ENCODE measurements around the gene LAD1. TPM values are rescaled to one million over a fixed set of nuclear protein-coding genes. Genes with fewer than 3 reads are reported as not detected.

LAD1 gene
- total RNA-seq, 1 experiment from 2014 or later = 0.10 TPM

- TF ChIP-seq, protein P1, sequence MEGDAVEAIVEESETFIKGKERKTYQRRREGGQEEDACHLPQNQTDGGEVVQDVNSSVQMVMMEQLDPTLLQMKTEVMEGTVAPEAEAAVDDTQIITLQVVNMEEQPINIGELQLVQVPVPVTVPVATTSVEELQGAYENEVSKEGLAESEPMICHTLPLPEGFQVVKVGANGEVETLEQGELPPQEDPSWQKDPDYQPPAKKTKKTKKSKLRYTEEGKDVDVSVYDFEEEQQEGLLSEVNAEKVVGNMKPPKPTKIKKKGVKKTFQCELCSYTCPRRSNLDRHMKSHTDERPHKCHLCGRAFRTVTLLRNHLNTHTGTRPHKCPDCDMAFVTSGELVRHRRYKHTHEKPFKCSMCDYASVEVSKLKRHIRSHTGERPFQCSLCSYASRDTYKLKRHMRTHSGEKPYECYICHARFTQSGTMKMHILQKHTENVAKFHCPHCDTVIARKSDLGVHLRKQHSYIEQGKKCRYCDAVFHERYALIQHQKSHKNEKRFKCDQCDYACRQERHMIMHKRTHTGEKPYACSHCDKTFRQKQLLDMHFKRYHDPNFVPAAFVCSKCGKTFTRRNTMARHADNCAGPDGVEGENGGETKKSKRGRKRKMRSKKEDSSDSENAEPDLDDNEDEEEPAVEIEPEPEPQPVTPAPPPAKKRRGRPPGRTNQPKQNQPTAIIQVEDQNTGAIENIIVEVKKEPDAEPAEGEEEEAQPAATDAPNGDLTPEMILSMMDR (IDR thresholded peaks at IDR 0.05) = no peak
- no peak for TF ChIP-seq REST (IDR thresholded peaks at IDR 0.05; ENCODE audit: insufficient read depth in 1 of 2, low read depth in 2 of 2, low read length in 1 of 2)
- no peak for TF ChIP-seq SIN3A (IDR thresholded peaks at IDR 0.05; ENCODE audit: borderline replicate concordance, insufficient read depth, low read depth, low read length)
- Histone ChIP-seq H3K36me3 (ENCODE audit: control insufficient read depth, insufficient read depth, low read length) (no peaks in the 10 kb centered on the region), H3K4me1 (ENCODE audit: control insufficient read depth, insufficient read depth, low read length) (no peaks in the 10 kb centered on the region), H3K27me3 (ENCODE audit: control insufficient read depth, insufficient read depth, low read length) (peaks cover 11% of the 10 kb centered on the region; the same call in 1 of the 2 replicates), H3K4me3 (ENCODE audit: low read depth in 2 of 2, low read length in 2 of 2) (no peak overlapping the region), H3K9me3 (ENCODE audit: control insufficient read depth, insufficient read depth, low read depth, low read length) (no peaks in the 10 kb centered on the region), H3K27ac (ENCODE audit: low read length) (no peak overlapping the region)
- in situ Hi-C loops (cut with HindIII; ENCODE audit: low pct_unique_long_range_greater_than_20kb, low sequenced_read_pairs) = no loop called here
- CTCF ChIA-PET = interaction anchor here (0.7 kb wide), 1 partner anchor 95 kb away, joined by 3 read pairs; no protein-coding TSS in a partner anchor
- intact Hi-C loops (cut with micrococcal nuclease; ENCODE audit: unreplicated experiment) = loop anchor here (5.0 kb wide), 1 partner anchor 93 kb away; no protein-coding TSS in a partner anchor
- DNase-seq (ENCODE audit: low read depth, low spot score) = no peak
- no TSS peak for BruUV-seq (replicated peaks)
- POLR2A ChIA-PET = no interaction called here
- no peak for ATAC-seq
Observed at GRCh38 chr1:201345081-201345355, 54.1 kb downstream of the LAD1 start.

DNA sequence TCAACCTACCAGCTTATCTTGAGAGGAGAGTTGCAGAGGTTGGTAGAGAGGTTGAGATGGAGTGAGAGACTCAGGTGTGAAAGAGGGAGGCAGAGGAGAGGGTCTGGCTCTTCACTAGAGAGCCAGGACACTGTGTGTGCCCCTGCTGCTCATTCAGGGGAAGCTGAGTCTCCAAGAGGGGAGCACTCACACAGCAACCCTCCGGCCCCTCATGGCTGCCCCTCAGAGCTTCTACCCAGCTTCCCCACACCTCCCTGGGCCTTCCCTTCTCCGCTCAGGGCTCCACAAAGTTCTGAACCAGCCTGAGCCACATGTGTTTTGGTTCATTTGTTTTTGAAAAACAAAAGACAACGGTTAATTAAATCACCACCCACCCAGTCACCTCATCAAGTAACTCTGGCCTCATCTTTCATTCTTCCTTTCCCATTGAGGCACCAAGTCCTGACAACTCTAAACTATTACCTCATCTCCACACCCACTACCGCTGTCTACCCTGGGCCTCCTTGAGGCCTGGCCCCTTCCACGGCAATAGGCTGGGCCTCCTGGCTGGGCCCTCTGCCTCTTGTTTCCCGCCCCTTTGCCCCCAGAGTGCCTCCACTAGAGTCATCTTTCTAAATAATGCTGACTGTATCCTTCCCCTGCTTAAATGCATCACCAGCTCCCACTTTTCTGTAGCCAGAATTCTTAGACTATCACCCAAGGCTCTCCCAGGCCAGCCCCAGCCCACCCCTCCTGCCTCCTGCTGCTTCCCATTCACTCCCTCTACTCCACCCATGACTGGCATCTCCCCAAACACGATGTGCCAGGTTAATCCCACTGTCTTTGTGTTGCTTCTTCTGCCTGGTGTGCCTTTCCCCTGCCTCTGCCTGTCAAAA lies 54.7 kb downstream of the LAD1 start:
- Histone ChIP-seq H3K27ac (ENCODE audit: low read length) (no peak overlapping the region), H3K36me3 (ENCODE audit: control insufficient read depth, insufficient read depth, low read length) (no peaks in the 10 kb centered on the region), H3K4me3 (ENCODE audit: low read depth in 2 of 2, low read length in 2 of 2) (no peak overlapping the region), H3K27me3 (ENCODE audit: control insufficient read depth, insufficient read depth, low read length) (peaks cover 12% of the 10 kb centered on the region; the same call in 1 of the 2 replicates), H3K4me1 (ENCODE audit: control insufficient read depth, insufficient read depth, low read length) (no peaks in the 10 kb centered on the region), H3K9me3 (ENCODE audit: control insufficient read depth, insufficient read depth, low read depth, low read length) (no peaks in the 10 kb centered on the region)
- intact Hi-C loops (cut with micrococcal nuclease; ENCODE audit: unreplicated experiment) (loop anchor here (5.0 kb wide), 1 partner anchor 92 kb away; no protein-coding TSS in a partner anchor), in situ Hi-C loops (cut with HindIII; ENCODE audit: low pct_unique_long_range_greater_than_20kb, low sequenced_read_pairs) (no loop called here)
- TF ChIP-seq, protein P1 (IDR thresholded peaks at IDR 0.05) = no peak
- no peak for TF ChIP-seq REST (IDR thresholded peaks at IDR 0.05; ENCODE audit: insufficient read depth in 1 of 2, low read depth in 2 of 2, low read length in 1 of 2)
- TF ChIP-seq TCF7L2 (IDR thresholded peaks at IDR 0.05; ENCODE audit: low read depth, low read length) = no peak
- TF ChIP-seq POLR2AphosphoS5 (IDR thresholded peaks at IDR 0.05; ENCODE audit: low read depth, low read length) = no peak
- no peak for TF ChIP-seq SIN3A (IDR thresholded peaks at IDR 0.05; ENCODE audit: borderline replicate concordance, insufficient read depth, low read depth, low read length)
- POLR2A ChIA-PET = no interaction called here
- CTCF ChIA-PET = no interaction called here
- DNase-seq (ENCODE audit: low read depth, low spot score) (no peak), ATAC-seq (no peak)
- BruUV-seq (replicated peaks) = no TSS peak
